Central memory CD4-positive, alpha-beta T cell (primary cell): Measurements from ENCODE around the gene COPS9.

Experiments
- DNase-seq: peaks from one replicate; pipeline ENCODE4 v3.0.0; 2022

Gene COPS9

DNA sequence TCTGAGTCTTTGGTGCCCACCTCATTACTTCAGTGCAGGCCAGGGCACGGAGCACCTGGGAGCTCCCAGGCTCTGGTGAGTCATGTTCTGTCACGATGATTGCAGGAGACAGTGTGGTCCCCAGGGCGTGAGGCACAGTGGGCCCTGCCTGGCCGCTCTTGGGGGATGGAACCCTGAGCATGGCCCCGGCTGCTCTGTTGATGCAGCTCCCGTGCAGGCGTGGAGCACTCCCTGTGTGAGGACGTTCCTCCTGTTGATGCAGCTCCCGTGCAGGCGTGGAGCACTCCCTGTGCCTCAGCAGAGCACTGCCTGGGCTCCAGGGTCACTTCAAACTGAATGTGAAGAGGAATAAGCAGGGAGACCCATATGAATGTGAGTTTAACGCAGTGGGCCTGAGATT, 30.1 kb downstream of the COPS9 start:
- no peak for DNase-seq

DNA sequence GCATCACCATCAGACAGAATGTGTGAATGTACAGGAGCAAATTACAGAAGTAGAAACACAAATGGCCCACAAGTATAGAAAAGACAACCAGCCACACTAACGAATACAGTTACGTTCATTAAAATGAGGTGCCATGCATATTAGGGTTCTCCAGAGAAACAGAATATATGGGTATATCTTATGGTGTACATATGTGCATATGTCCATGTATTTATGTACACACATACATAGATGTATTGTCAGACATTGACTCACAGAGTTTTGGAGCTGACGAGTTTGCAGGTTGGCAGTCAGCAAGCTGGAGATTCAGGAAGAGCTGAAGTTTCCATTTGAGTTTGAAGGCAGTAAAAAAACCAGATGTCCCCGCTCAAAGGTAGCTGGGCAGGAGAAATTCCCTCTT, 33.0 kb downstream of the COPS9 start:
- DNase-seq, result no peak

DNA sequence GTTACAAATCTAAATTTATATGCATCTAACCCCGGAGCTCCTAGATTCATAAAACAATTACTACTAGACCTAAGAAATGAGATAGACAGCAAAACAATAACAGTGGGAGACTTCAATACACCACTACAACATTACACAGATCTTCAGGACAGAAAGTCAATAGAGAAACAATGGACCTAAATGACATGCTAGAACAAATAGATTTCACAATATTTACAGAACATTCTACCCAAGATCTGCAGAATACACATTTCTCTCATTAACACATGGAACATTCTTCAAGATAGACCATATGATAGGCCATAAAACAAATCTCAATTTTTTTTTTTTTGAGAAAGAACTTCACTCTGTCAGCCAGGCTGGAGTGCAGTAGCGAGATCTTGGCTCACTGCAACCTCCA, 37.8 kb downstream of the COPS9 start:
- no peak for DNase-seq

DNA sequence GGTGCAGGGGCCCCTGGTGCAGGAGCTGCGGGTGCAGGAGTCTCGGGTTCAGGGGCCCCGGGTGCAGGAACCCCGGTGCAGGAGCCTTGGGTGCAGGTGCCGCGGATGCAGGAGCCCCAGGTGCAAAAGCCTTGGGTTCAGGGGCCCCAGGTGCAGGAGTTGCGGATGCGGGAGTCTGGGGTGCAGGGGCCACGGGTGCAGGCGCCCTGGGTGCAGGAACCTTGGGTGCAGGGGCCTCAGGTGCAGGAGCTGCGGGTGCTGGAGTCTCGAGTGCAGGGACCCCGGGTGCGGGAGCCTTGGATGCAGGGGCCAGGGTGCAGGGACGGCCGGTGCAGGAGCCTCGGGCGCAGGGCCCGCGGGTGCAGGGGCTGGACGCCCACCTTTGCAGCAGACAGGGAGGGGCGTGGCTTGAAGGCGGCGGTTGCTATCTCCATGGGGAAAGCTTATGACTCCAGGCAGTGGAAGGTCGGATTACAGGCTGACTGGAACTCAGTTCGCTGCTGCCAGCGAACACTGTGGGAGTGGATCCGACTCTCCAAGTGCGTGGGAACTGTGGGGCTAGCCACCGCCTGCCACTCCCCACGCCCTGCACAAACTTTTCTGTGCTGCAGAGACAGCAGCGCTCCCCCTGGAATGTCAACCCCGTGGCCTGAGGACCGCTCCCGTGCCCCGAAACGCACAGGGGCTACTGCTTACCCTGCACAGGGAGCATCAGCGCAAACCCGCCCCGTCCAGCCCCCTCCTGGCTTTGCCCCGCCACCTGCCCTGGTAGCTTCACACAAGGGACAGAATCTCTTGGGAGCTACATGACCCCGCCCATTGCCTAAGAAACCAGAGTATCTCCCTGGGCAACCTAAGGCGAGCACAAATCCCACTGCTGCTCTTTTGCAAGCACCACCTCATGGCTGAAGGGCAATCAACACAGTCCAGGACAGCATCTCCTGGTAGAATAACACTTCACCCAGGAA, 40.3 kb downstream of the COPS9 start:
- DNase-seq, result no peak

DNA sequence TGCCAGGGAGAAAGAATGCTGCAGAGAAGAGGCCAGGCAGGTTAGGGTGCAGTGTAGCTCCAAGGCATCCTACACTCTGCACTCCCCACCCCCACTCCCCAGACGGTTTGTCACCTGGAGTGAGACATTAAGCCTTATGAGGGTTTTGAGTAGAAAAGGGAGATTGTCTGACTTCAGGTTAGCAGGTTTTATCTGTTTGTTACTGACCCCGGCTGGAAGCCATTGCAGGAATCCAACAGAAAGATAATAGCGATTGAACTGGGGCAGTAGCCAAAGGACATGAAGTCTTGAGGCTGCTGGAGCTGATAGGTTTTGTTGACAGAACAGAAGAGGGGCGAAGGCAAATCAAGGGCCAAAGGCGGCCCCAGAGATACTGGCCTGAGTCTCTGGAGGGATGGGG, 46.8 kb downstream of the COPS9 start:
- DNase-seq, result no peak

DNA sequence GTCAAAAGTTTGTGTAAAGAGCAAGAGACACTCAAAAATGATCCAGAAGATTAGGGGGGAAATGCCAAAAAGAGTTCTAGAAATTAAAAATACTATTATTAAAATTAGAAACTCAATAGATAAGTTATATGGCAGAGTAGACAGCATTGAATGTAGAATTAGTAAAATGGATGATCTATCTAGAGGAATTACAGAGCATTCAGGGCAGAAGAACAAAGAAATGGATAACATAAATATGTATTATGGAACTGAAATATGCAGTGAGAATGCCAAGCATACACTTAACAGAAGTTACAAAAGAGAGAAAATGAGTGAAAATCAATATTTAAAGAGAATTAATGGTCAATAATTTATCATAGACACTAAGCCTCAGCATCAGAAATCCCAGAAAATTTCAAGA, 49.5 kb downstream of the COPS9 start:
- no peak for DNase-seq
